ENCODE measurements around the gene CBX6.

- no peak for TF ChIP-seq POLR2A (IDR thresholded peaks at IDR 0.05; ENCODE audit: low read length)
- no peak for TF ChIP-seq GATA1 (IDR thresholded peaks at IDR 0.05; ENCODE audit: low read depth, low read length)
Observed at GRCh38 chr22:38900677-38901076, 28.7 kb upstream of the CBX6 start.

Measured in erythroblast (primary cell).